CD14-positive monocyte (primary cell): ENCODE measurements around the gene FIP1L1. TPM values are rescaled to one million over a fixed set of nuclear protein-coding genes. Genes with fewer than 3 reads are reported as not detected.
A peak's percentile ranks its signal among the peaks of the same experiment; 100 is the strongest.

ENCODE experiments used
- DNase-seq, 3 donors: peaks; one replicate each; pipeline ENCODE4 v3.0.0-alpha.2; 2011 to 2022
- H2AFZ ChIP-seq: 2 replicates; pipeline ENCODE4 v1.6.0; 2012; ENCODE audit warnings: mild to moderate bottlenecking, low read depth, low read length, inconsistent platforms; ENCODE audit not compliant: insufficient read depth, poor library complexity, severe bottlenecking
- H3K27ac ChIP-seq, 2 donors: 1 replicate in 1 of 2; 2 replicates in 1 of 2; pipeline ENCODE4 v1.5.1; 2012 to 2013; ENCODE audit warnings: low read length in 2 of 2, control low read depth in 1 of 2, inconsistent platforms in 1 of 2, low read depth in 1 of 2, mild to moderate bottlenecking in 1 of 2
- H3K27me3 ChIP-seq, 2 donors: one replicate each; pipeline versions ENCODE4 v1.6.0 to v1.6.1; 2011 to 2013; ENCODE audit warnings: low read length in 2 of 2; ENCODE audit not compliant: control insufficient read depth in 2 of 2, insufficient read depth in 2 of 2
- H3K36me3 ChIP-seq, 2 donors: replicated peaks in 1 of 2; 1 replicate in 1 of 2; 2 replicates in 1 of 2; pipeline versions ENCODE4 v1.5.1 to v1.6.1; 2012 to 2013; ENCODE audit warnings: low read length in 2 of 2, control low read depth in 1 of 2, inconsistent platforms in 1 of 2, mild to moderate bottlenecking in 1 of 2; ENCODE audit not compliant: insufficient read depth in 2 of 2, control insufficient read depth in 1 of 2
- H3K4me1 ChIP-seq, 2 donors: 1 replicate in 1 of 2; 2 replicates in 1 of 2; pipeline versions ENCODE4 v1.5.1 to v1.6.1; 2012 to 2013; ENCODE audit warnings: low read length in 2 of 2, control low read depth in 1 of 2, inconsistent platforms in 1 of 2, mild to moderate bottlenecking in 1 of 2, moderate library complexity in 1 of 2; ENCODE audit not compliant: insufficient read depth in 2 of 2, control insufficient read depth in 1 of 2
- H3K4me2 ChIP-seq: replicated peaks from 2 replicates; pipeline ENCODE3; 2012; ENCODE audit warnings: low read length, moderate library complexity, mild to moderate bottlenecking; ENCODE audit not compliant: poor library complexity, severe bottlenecking; ENCODE audit errors: extremely low read depth
- H3K4me3 ChIP-seq, 3 experiments: fragments of 200-600 bp in 1 of 3; sonication (generic) in 1 of 3; replicated peaks in 1 of 3; 1 replicate in 2 of 3; 2 replicates in 1 of 3; pipeline ENCODE4 v1.5.1; 2011 to 2013; ENCODE audit warnings: low read length in 3 of 3, mild to moderate bottlenecking in 3 of 3, control low read depth in 2 of 3, low read depth in 2 of 3, inconsistent platforms in 1 of 3, moderate library complexity in 1 of 3
- H3K79me2 ChIP-seq: 2 replicates; pipeline ENCODE4 v1.6.0; 2012; ENCODE audit warnings: mild to moderate bottlenecking, control low read depth, inconsistent platforms, low read length, moderate library complexity; ENCODE audit not compliant: insufficient read depth
- H3K9ac ChIP-seq: 2 replicates; pipeline ENCODE4 v1.6.0; 2017; ENCODE audit warnings: low read length, mild to moderate bottlenecking; ENCODE audit not compliant: insufficient read depth, poor library complexity, severe bottlenecking
- H3K9me3 ChIP-seq, 2 donors: replicated peaks in 1 of 2; 1 replicate in 1 of 2; 2 replicates in 1 of 2; pipeline versions ENCODE4 v1.5.1 to v1.6.1; 2012 to 2013; ENCODE audit warnings: low read length in 2 of 2, control low read depth in 1 of 2; ENCODE audit not compliant: control insufficient read depth in 1 of 2, insufficient read depth in 1 of 2
- H4K20me1 ChIP-seq: 2 replicates; pipeline ENCODE4 v1.6.0; 2012; ENCODE audit warnings: mild to moderate bottlenecking, low read length, control low read depth, moderate library complexity; ENCODE audit not compliant: insufficient read depth
- H3K27ac Mint-ChIP-seq, 7 donors: one replicate each; pipeline ENCODE4 v1.8.0; 2020; ENCODE audit warnings: mild to moderate bottlenecking in 7 of 7, mixed read lengths in 7 of 7, moderate library complexity in 6 of 7, inconsistent platforms in 2 of 7
- H3K27me3 Mint-ChIP-seq, 3 donors: one replicate each; pipeline ENCODE4 v1.8.0; 2021 to 2022; ENCODE audit warnings: low read depth in 3 of 3, mild to moderate bottlenecking in 3 of 3, mixed read lengths in 3 of 3, moderate library complexity in 3 of 3, inconsistent platforms in 1 of 3
- H3K36me3 Mint-ChIP-seq, 2 donors: one replicate each; pipeline ENCODE4 v1.8.0; 2020; ENCODE audit warnings: mixed read lengths in 2 of 2, inconsistent platforms in 1 of 2, mild to moderate bottlenecking in 1 of 2
- H3K4me1 Mint-ChIP-seq: one replicate; pipeline ENCODE4 v1.8.0; 2020; ENCODE audit warnings: mild to moderate bottlenecking, mixed read lengths
- H3K4me3 Mint-ChIP-seq, 2 donors: one replicate each; pipeline ENCODE4 v1.8.0; 2020; ENCODE audit warnings: mild to moderate bottlenecking in 2 of 2, mixed read lengths in 2 of 2, moderate library complexity in 1 of 2
- H3K9me3 Mint-ChIP-seq, 7 donors: one replicate each; pipeline ENCODE4 v1.8.0; 2020 to 2022; ENCODE audit warnings: mixed read lengths in 7 of 7, mild to moderate bottlenecking in 6 of 7, moderate library complexity in 6 of 7, inconsistent platforms in 2 of 7
- WGBS: methylation state at CpG from one replicate; pipeline ENCODE4 v1.1.5; 2013; ENCODE audit warnings: missing lambda C conversion rate; ENCODE audit not compliant: insufficient coverage; 5-methylcytosine and 5-hydroxymethylcytosine counted together
- intact Hi-C, 2 donors: fragments of 100-400 bp; cut with micrococcal nuclease; formaldehyde crosslinking; loops; one replicate each; pipeline versions ENCODE4 v1.15.0 to v1.15.1; 2023
- polyA plus RNA-seq, 3 donors: library from polyadenylated mRNA; depleted of rRNA in 1 of 3; unstranded in 2 of 3; stranded (reverse) in 1 of 3; fragments of 300-500 nt in 2 of 3; fragments of >200 nt in 1 of 3; fragmentation: Illumina TruSeq in 2 of 3; gene quantifications; 1 replicate in 2 of 3; 2 replicates in 1 of 3; pipeline ENCODE4 v1.2.3, GENCODE V29; 2012 to 2021
- TF ChIP-seq, protein P1 (sequence below): fragments of 200-600 bp; IDR thresholded peaks from one replicate; pipeline ENCODE4 v1.8.0; 2022; ENCODE audit warnings: antibody characterized with exemption, mild to moderate bottlenecking

The FIP1L1 gene
- polyA plus RNA-seq, 3 donors, result 14.5 to 36.9 (median 25.4) TPM

DNA sequence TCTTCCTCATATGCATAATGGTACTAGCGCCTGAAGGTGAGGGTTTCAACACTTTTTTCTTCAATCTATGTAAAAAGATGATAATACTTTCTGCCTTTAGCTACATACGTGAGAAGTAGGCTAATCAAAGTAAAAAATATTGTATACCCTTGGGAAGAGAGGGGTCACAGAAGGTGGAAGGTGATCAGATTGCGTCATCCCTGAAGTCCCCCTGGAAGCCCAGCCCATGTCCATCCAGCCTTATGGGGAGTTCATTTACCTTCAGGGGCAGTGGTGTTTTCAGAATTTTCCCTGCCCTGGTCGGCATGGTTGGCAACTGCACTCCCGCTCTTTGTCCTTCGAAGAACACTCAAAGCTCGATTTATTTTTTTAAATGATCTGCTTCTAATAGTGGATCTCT, 129.6 kb downstream of the FIP1L1 start:
- Histone ChIP-seq H3K9ac (no peak overlapping the region), H3K79me2 (no peaks in the 10 kb centered on the region), H3K27me3 (no peaks in the 10 kb centered on the region), H3K4me3 (no peak overlapping the region), H3K9me3 (no peaks in the 10 kb centered on the region), H3K4me2 (no peak overlapping the region), H4K20me1 (no peaks in the 10 kb centered on the region), H3K4me1 (no peaks in the 10 kb centered on the region), H3K27ac (no peak overlapping the region), H3K36me3 (no peaks in the 10 kb centered on the region), H2AFZ (no peak overlapping the region)
- WGBS, result 100% methylated on average over 3 of the region's 7 CpGs
- TF ChIP-seq, protein P1, sequence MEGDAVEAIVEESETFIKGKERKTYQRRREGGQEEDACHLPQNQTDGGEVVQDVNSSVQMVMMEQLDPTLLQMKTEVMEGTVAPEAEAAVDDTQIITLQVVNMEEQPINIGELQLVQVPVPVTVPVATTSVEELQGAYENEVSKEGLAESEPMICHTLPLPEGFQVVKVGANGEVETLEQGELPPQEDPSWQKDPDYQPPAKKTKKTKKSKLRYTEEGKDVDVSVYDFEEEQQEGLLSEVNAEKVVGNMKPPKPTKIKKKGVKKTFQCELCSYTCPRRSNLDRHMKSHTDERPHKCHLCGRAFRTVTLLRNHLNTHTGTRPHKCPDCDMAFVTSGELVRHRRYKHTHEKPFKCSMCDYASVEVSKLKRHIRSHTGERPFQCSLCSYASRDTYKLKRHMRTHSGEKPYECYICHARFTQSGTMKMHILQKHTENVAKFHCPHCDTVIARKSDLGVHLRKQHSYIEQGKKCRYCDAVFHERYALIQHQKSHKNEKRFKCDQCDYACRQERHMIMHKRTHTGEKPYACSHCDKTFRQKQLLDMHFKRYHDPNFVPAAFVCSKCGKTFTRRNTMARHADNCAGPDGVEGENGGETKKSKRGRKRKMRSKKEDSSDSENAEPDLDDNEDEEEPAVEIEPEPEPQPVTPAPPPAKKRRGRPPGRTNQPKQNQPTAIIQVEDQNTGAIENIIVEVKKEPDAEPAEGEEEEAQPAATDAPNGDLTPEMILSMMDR, result no peak
- Mint-ChIP-seq H3K27me3 (peaks cover 2 to 5% (median 4%) of the 10 kb centered on the region in 3 donors), H3K4me1 (no peaks in the 10 kb centered on the region), H3K9me3 (peaks cover 0 to 2% (median 0%) of the 10 kb centered on the region in 7 donors), H3K4me3 (no peak overlapping the region), H3K27ac (no peak overlapping the region), H3K36me3 (no peaks in the 10 kb centered on the region)
- intact Hi-C loops, result no loop called here
- no peak for DNase-seq

DNA sequence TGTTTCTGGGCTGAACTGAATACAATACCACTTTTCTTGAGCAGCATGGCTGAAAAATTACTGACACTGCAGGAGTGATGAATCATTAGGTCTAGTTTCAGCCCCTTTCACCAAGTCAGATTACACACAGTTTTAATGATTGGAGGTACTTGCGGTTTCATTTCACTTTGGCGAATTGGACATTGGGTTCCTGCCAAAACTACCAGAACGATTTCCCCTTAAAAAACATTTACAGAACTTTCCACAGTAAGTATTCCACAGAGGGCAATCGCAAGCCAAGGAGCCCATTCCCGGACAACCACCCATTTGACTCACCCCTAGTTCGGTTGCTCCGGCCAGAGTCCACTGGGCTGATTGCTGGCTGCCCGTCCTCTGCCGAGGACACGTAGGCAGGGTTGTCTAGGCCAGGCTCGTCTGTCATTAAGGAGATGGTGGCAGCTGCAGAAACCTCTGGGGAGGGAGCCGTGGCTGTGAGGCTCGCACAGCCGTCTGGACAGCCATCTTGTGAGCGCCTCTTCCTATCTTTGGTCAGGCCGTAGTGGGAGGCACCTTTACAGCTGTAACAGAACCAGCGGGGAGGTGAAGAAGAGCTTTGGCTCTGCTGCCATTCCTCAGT, 130.3 kb downstream of the FIP1L1 start:
- Histone ChIP-seq H3K79me2 (no peaks in the 10 kb centered on the region), H4K20me1 (no peaks in the 10 kb centered on the region), H3K4me1 (no peaks in the 10 kb centered on the region), H3K27me3 (no peaks in the 10 kb centered on the region), H3K27ac (no peak overlapping the region), H3K4me2 (no peak overlapping the region), H2AFZ (no peak overlapping the region), H3K9me3 (no peaks in the 10 kb centered on the region), H3K9ac (no peak overlapping the region), H3K4me3 (no peak overlapping the region), H3K36me3 (no peaks in the 10 kb centered on the region)
- H3K27me3 Mint-ChIP-seq, result peaks cover 2 to 4% (median 3%) of the 10 kb centered on the region in 3 donors
- 88% methylated on average over 14 of the region's 17 CpGs for WGBS
- no peaks in the 10 kb centered on the region for H3K36me3 Mint-ChIP-seq
- no peaks in the 10 kb centered on the region for H3K4me1 Mint-ChIP-seq
- TF ChIP-seq, protein P1, result no peak
- DNase-seq, result no peak
- intact Hi-C loops, result no loop called here
- no peak overlapping the region for H3K4me3 Mint-ChIP-seq
- peak overlapping the region in 1 of 7 donors; percentile 46 for H3K27ac Mint-ChIP-seq
- peaks cover 0 to 3% (median 0%) of the 10 kb centered on the region in 7 donors for H3K9me3 Mint-ChIP-seq
